GM12878 (cell line): ENCODE data around the gene ADPRM. TPM values are rescaled to one million over a fixed set of nuclear protein-coding genes. Genes with fewer than 3 reads are reported as not detected.
"Not testable (repeated sequence)": the region's sequence is repeated elsewhere in the genome, so short reads cannot be mapped to it uniquely, and the experiment has no call there.

ENCODE experiments used
- ATAC-seq: fragments of 200-7000 bp; cut with Tn5 transposase; 3 replicates; pipeline ENCODE4 v1.9.1; 2020; ENCODE audit warnings: mild to moderate bottlenecking, moderate library complexity
- BruUV-seq: library from RNA; stranded (reverse); fragments of 400-500 nt; replicated peaks from 2 replicates; lab custom pipeline; 2021; lab: Mats Ljungman, UMichigan
- CTCF ChIA-PET: fragments of 300-600 bp; sonication (Branson Sonifier 250); formaldehyde crosslinking; extraction: SDS; loops from one replicate; lab custom pipeline; 2021; ENCODE audit warnings: inconsistent platforms; lab: Yijun Ruan, JAX
- POLR2A ChIA-PET: fragments of 350-600 bp; formaldehyde crosslinking; extraction: SDS; loops from one replicate; lab custom pipeline; 2021; ENCODE audit warnings: inconsistent platforms; lab: Charles Lee
- RAD21 ChIA-PET: fragments of 300-600 bp; sonication (Branson Sonifier 250); formaldehyde crosslinking; loops from one replicate; lab custom pipeline; 2023; ENCODE audit warnings: antibody characterized with exemption; ENCODE audit not compliant: unreplicated experiment; lab: Charles Lee
- SMC1A ChIA-PET: fragments of 300-600 bp; sonication (Branson Sonifier 250); formaldehyde crosslinking; loops from one replicate; lab custom pipeline; 2023; ENCODE audit not compliant: unreplicated experiment, uncharacterized antibody; lab: Charles Lee
- DNase-seq: peaks from one replicate; pipeline ENCODE4 v3.0.0-alpha.2; 2011; ENCODE audit warnings: low read depth, low spot score
- FAIRE-seq: peaks from 3 replicates; lab custom pipeline; 2011; peaks lifted over from hg19 to GRCh38; lab: Jason Lieb, UNC
- H2AFZ ChIP-seq: 2 replicates; pipeline ENCODE4 v1.6.0; 2011; ENCODE audit warnings: low read depth, low read length, control low read depth; ENCODE audit not compliant: control insufficient read depth
- H3K27ac ChIP-seq: 2 replicates; pipeline ENCODE4 v1.5.1; 2011; ENCODE audit warnings: control low read depth; ENCODE audit not compliant: control insufficient read depth, insufficient read depth
- H3K27me3 ChIP-seq, 2 experiments: replicated peaks in 1 of 2; 2 replicates each; pipeline versions ENCODE4 v1.6.0 to v1.6.1; 2011; ENCODE audit warnings: low read length in 1 of 2; ENCODE audit not compliant: control insufficient read depth in 2 of 2, insufficient read depth in 2 of 2
- H3K36me3 ChIP-seq, 2 experiments: 2 replicates each; pipeline ENCODE4 v1.5.1; 2011; ENCODE audit warnings: low read length in 1 of 2; ENCODE audit not compliant: control insufficient read depth in 2 of 2, insufficient read depth in 2 of 2
- H3K4me1 ChIP-seq: 2 replicates; pipeline ENCODE4 v1.6.1; 2011; ENCODE audit warnings: mild to moderate bottlenecking, low read length, moderate library complexity, mixed read lengths; ENCODE audit not compliant: control insufficient read depth, insufficient read depth
- H3K4me2 ChIP-seq: 2 replicates; pipeline ENCODE4 v1.6.0; 2011; ENCODE audit warnings: control low read depth; ENCODE audit not compliant: control insufficient read depth, insufficient read depth
- H3K4me3 ChIP-seq: fragments of 200-600 bp; sonication (generic); 2 replicates; pipeline ENCODE4 v1.5.1; 2016
- H3K79me2 ChIP-seq: 2 replicates; pipeline ENCODE4 v1.6.0; 2011; ENCODE audit warnings: low read length; ENCODE audit not compliant: control insufficient read depth, insufficient read depth
- H3K9ac ChIP-seq: 2 replicates; pipeline ENCODE4 v1.8.0; 2011; ENCODE audit warnings: low read length, control low read depth, mixed read lengths; ENCODE audit not compliant: control insufficient read depth, insufficient read depth
- H3K9me3 ChIP-seq: replicated peaks from 3 replicates; pipeline ENCODE4 v1.5.1; 2011; ENCODE audit warnings: mild to moderate bottlenecking, low read length; ENCODE audit not compliant: control insufficient read depth, insufficient read depth
- H4K20me1 ChIP-seq: 2 replicates; pipeline ENCODE4 v1.6.0; 2011; ENCODE audit not compliant: control insufficient read depth, insufficient read depth
- CTCF ChIP-seq, 3 experiments: IDR thresholded peaks in 2 of 3; conservative IDR thresholded peaks in 1 of 3; 2 replicates each; pipeline ENCODE4 v1.5.1; 2011; ENCODE audit warnings: low read depth in 3 of 3, low read length in 3 of 3, mild to moderate bottlenecking in 3 of 3, control low read depth in 2 of 3, moderate library complexity in 2 of 3, inconsistent platforms in 1 of 3, mixed read lengths in 1 of 3; ENCODE audit not compliant: control insufficient read depth in 2 of 3, insufficient read depth in 1 of 3; ENCODE audit errors: extremely low read depth in 1 of 3
- HDAC6 ChIP-seq: fragments of 200-600 bp; sonication (generic); IDR thresholded peaks from one replicate; pipeline ENCODE4 v1.8.0; 2017; ENCODE audit warnings: antibody characterized with exemption; ENCODE audit not compliant: unreplicated experiment
- MEF2A ChIP-seq: IDR thresholded peaks from 2 replicates; pipeline ENCODE4 v1.6.1; 2011; ENCODE audit warnings: low read depth, mild to moderate bottlenecking, low read length, moderate library complexity; ENCODE audit not compliant: insufficient read depth
- MXI1 ChIP-seq: fragments of 150-350 bp; IDR thresholded peaks from 2 replicates; pipeline ENCODE4 v1.6.1; 2011; ENCODE audit warnings: low read depth, mild to moderate bottlenecking, inconsistent platforms, low read length, improper control_type of control experiment
- TARDBP ChIP-seq: IDR thresholded peaks from 2 replicates; pipeline ENCODE4 v1.6.1; 2016; ENCODE audit warnings: borderline replicate concordance
- WGBS: methylation state at CpG from one replicate; pipeline ENCODE4 v1.1.6; 2016; ENCODE audit warnings: low lambda C conversion rate; ENCODE audit not compliant: insufficient replicate concordance, insufficient coverage; ENCODE audit errors: missing lambda C conversion rate; 5-methylcytosine and 5-hydroxymethylcytosine counted together
- in situ Hi-C: fragments of 300-500 bp; cut with MboI; formaldehyde crosslinking; loops from 9 replicates; pipeline ENCODE4 v1.14.3; 2018; ENCODE audit warnings: mixed read lengths
- intact Hi-C: fragments of 100-400 bp; cut with micrococcal nuclease; formaldehyde crosslinking; loops from one replicate; pipeline ENCODE4 v1.14.2; 2022; ENCODE audit not compliant: unreplicated experiment
- polyA plus RNA-seq, 11 experiments: library from polyadenylated mRNA; depleted of rRNA in 4 of 11; unstranded in 6 of 11; stranded (reverse) in 5 of 11; fragments of >200 nt; fragmentation: Nextera tagmentation in 4 of 11; fragmentation: Illumina TruSeq in 1 of 11; extraction: Ambion mirVana in 4 of 11; extraction: Trizol in 1 of 11; gene quantifications; 1 replicate in 1 of 11; 2 replicates in 10 of 11; pipeline versions ENCODE4 v1.2.1 to v1.2.3, GENCODE V29; 2011 to 2016; ENCODE audit warnings: inconsistent platforms in 2 of 11, missing spikeins in 2 of 11, low read depth in 1 of 11
- total RNA-seq, 4 experiments: library from RNA; depleted of rRNA in 3 of 4; stranded (reverse); fragments of >200 nt in 3 of 4; fragmentation: Illumina TruSeq in 1 of 4; extraction: Trizol in 1 of 4; gene quantifications; 2 replicates each; pipeline versions ENCODE4 v1.2.1 to v1.2.3, GENCODE V29; 2013 to 2021
- TF ChIP-seq, protein P1 (sequence below): IDR thresholded peaks from 2 replicates; pipeline ENCODE4 v1.6.1; 2011; ENCODE audit warnings: low read depth, mild to moderate bottlenecking, low read length, moderate library complexity, borderline replicate concordance; ENCODE audit errors: extremely low read depth
- TF ChIP-seq, protein P2 (sequence below): fragments of 450-650 bp; formaldehyde crosslinking; IDR thresholded peaks from 2 replicates; pipeline ENCODE4 v1.4.0; 2020; ENCODE audit warnings: mild to moderate bottlenecking, moderate library complexity

The ADPRM gene
- total and polyA plus RNA-seq, 10 of the 15 experiments (the other 5 are each of a cell fraction or from before 2014, with no cell fraction given), result 7.1 to 18.4 (median 8.8) TPM

GRCh38 chr17:10730247-10730646 lies 32.9 kb downstream of the ADPRM start:
- not testable (repeated sequence) for H3K27ac ChIP-seq, DNase-seq

DNA sequence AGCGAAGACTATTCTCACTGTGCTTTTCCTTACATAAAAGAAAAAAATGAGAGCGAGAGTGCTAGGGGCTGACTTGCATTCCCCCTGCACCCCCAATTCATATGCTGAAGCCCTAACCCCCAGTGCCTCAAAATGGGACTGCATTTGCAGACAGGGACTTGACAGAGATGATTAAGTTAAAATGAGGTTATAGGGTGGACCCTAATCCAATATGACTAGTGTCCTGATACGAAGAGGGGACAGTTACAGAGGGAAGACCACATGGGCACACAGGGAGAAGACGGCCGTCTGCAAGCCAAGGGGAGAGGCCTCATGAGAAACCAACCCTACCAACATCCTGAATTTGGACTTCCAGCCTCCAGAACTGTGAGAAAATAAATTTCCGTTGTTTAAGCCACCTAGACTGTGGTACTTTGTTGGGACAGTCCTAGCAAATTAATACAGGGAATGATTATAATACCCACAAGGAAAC lies 34.0 kb downstream of the ADPRM start:
- Histone ChIP-seq H3K4me1 (no peaks in the 10 kb centered on the region), H3K36me3 (no peaks in the 10 kb centered on the region), H2AFZ (no peak overlapping the region), H3K4me3 (no peak overlapping the region), H3K4me2 (no peak overlapping the region), H4K20me1 (no peaks in the 10 kb centered on the region), H3K79me2 (no peaks in the 10 kb centered on the region), H3K27ac (no peak overlapping the region), H3K27me3 (no peaks in the 10 kb centered on the region; a peak in 2 of 4 replicates), H3K9ac (no peak overlapping the region), H3K9me3 (no peaks in the 10 kb centered on the region)
- no TSS peak for BruUV-seq
- intact Hi-C loops, result loop anchor here (10.0 kb wide), 1 partner anchor 97 kb away; no protein-coding TSS in a partner anchor
- no peak for ATAC-seq
- no peak for DNase-seq
- 97% methylated on average over 6 of the region's 6 CpGs for WGBS
- CTCF ChIA-PET, result interaction anchor here (0.6 kb wide), 1 partner anchor 963 kb away, joined by 3 read pairs; no protein-coding TSS in a partner anchor
- in situ Hi-C loops, result no loop called here
- RAD21 ChIA-PET, result no interaction called here
- POLR2A ChIA-PET, result no interaction called here
- FAIRE-seq, result no peak
- SMC1A ChIA-PET, result no interaction called here
- no peak for TF ChIP-seq MEF2A
- no peak for TF ChIP-seq TARDBP
- TF ChIP-seq, protein P1, sequence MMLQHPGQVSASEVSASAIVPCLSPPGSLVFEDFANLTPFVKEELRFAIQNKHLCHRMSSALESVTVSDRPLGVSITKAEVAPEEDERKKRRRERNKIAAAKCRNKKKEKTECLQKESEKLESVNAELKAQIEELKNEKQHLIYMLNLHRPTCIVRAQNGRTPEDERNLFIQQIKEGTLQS, result no peak
- TF ChIP-seq MXI1, result no peak
- no peak for TF ChIP-seq HDAC6
- no peak for TF ChIP-seq CTCF (IDR thresholded peaks at IDR 0.05 in 2 of 3, conservative IDR thresholded peaks at IDR 0.05 in 1 of 3; ENCODE audit: control insufficient read depth in 2 of 3, extremely low read depth in 1 of 3, insufficient read depth in 1 of 3, low read depth in 3 of 3, low read length in 3 of 3)
- TF ChIP-seq, protein P2, sequence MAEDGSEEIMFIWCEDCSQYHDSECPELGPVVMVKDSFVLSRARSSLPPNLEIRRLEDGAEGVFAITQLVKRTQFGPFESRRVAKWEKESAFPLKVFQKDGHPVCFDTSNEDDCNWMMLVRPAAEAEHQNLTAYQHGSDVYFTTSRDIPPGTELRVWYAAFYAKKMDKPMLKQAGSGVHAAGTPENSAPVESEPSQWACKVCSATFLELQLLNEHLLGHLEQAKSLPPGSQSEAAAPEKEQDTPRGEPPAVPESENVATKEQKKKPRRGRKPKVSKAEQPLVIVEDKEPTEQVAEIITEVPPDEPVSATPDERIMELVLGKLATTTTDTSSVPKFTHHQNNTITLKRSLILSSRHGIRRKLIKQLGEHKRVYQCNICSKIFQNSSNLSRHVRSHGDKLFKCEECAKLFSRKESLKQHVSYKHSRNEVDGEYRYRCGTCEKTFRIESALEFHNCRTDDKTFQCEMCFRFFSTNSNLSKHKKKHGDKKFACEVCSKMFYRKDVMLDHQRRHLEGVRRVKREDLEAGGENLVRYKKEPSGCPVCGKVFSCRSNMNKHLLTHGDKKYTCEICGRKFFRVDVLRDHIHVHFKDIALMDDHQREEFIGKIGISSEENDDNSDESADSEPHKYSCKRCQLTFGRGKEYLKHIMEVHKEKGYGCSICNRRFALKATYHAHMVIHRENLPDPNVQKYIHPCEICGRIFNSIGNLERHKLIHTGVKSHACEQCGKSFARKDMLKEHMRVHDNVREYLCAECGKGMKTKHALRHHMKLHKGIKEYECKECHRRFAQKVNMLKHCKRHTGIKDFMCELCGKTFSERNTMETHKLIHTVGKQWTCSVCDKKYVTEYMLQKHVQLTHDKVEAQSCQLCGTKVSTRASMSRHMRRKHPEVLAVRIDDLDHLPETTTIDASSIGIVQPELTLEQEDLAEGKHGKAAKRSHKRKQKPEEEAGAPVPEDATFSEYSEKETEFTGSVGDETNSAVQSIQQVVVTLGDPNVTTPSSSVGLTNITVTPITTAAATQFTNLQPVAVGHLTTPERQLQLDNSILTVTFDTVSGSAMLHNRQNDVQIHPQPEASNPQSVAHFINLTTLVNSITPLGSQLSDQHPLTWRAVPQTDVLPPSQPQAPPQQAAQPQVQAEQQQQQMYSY (CRISPR knock-in tag), result no peak

More at GRCh38 chr17:10730247-10730646, 32.9 kb downstream of the ADPRM start:
- ATAC-seq, result peak; percentile 15; the same call in 1 of the 3 replicates
- H2AFZ ChIP-seq, H3K4me1 ChIP-seq, FAIRE-seq, H4K20me1 ChIP-seq, H3K79me2 ChIP-seq, CTCF ChIA-PET, POLR2A ChIA-PET, H3K36me3 ChIP-seq, in situ Hi-C loops, BruUV-seq, H3K9me3 ChIP-seq, H3K27me3 ChIP-seq, H3K9ac ChIP-seq, SMC1A ChIA-PET, RAD21 ChIA-PET: not testable (repeated sequence)
- 9% methylated on average over 12 of the region's 15 CpGs for WGBS
- Histone ChIP-seq H3K4me2 (peak overlapping the region; percentile 89), H3K4me3 (peak overlapping the region; percentile 72)
- intact Hi-C loops, result loop anchor here (10.0 kb wide), 1 partner anchor 95 kb away; no protein-coding TSS in a partner anchor
